NT2/D1 (cell line): ENCODE measurements around the gene CTNNA2.

Experiments used
- SUZ12 ChIP-seq: IDR thresholded peaks from 2 replicates; pipeline ENCODE4 v1.6.1; 2011; ENCODE audit not compliant: insufficient read length, insufficient read depth; ENCODE audit errors: extremely low read depth
- YY1 ChIP-seq: IDR thresholded peaks from 2 replicates; pipeline ENCODE4 v1.6.1; 2011; ENCODE audit not compliant: insufficient read length, insufficient read depth
- ZNF274 ChIP-seq: IDR thresholded peaks from 2 replicates; pipeline ENCODE4 v1.6.1; 2011; ENCODE audit warnings: mild to moderate bottlenecking, low read depth, low read length

- TF ChIP-seq SUZ12, result no peak
- TF ChIP-seq ZNF274, result no peak
- no peak for TF ChIP-seq YY1
These were observed 604.5 kb downstream of the CTNNA2 start for GRCh38 chr2:80117401-80117800.
